IMR-90 (cell line): ENCODE results near the gene AJUBA.

ENCODE experiments used
- BHLHE40 ChIP-seq: fragments of 150-350 bp; IDR thresholded peaks from 2 replicates; pipeline ENCODE4 v1.6.1; 2016; ENCODE audit warnings: mild to moderate bottlenecking, low read depth, low read length
- NFE2L2 ChIP-seq: fragments of 150-350 bp; IDR thresholded peaks from 2 replicates; pipeline ENCODE4 v1.6.1; 2016; ENCODE audit warnings: low read depth, mild to moderate bottlenecking, low read length
- POLR2A ChIP-seq: IDR thresholded peaks from 2 replicates; pipeline ENCODE4 v1.6.1; 2012; ENCODE audit warnings: mild to moderate bottlenecking, low read depth, low read length
- TF ChIP-seq, protein P1 (sequence below): conservative IDR thresholded peaks from 2 replicates; pipeline ENCODE4 v1.5.1; 2012; ENCODE audit warnings: mild to moderate bottlenecking, low read depth, low read length, improper control_type of control experiment

DNA sequence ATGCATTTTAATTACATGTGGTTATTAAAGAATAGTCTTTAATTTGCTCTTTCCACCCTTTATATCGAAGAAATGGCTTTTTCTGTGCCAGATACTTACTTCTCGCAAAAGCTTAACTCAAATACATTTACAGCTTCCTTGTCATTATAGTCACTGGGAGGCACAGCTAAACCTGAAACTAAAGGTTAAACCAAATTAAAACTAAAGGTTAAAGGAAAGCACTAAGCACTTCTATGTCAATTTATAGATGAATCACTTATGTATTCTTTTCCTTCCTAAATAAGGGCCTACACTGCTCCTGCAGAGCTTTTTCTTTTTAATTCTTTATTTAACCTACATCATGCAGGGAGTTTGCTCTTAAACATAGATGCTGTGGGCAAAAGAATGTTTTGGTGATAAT lies 18.5 kb upstream of the AJUBA start:
- TF ChIP-seq, protein P1, sequence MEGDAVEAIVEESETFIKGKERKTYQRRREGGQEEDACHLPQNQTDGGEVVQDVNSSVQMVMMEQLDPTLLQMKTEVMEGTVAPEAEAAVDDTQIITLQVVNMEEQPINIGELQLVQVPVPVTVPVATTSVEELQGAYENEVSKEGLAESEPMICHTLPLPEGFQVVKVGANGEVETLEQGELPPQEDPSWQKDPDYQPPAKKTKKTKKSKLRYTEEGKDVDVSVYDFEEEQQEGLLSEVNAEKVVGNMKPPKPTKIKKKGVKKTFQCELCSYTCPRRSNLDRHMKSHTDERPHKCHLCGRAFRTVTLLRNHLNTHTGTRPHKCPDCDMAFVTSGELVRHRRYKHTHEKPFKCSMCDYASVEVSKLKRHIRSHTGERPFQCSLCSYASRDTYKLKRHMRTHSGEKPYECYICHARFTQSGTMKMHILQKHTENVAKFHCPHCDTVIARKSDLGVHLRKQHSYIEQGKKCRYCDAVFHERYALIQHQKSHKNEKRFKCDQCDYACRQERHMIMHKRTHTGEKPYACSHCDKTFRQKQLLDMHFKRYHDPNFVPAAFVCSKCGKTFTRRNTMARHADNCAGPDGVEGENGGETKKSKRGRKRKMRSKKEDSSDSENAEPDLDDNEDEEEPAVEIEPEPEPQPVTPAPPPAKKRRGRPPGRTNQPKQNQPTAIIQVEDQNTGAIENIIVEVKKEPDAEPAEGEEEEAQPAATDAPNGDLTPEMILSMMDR = no peak
- TF ChIP-seq POLR2A = no peak
- TF ChIP-seq BHLHE40 = no peak
- TF ChIP-seq NFE2L2 = no peak
